Tibial nerve (tissue), 4 donors: ENCODE results near the gene FNTB. TPM values are rescaled to one million over a fixed set of nuclear protein-coding genes. Genes with fewer than 3 reads are reported as not detected.

Experiments
- DNase-seq, 2 donors: peaks; one replicate each; pipeline ENCODE4 v3.0.0-alpha.2; 2019; ENCODE audit warnings: low spot score in 2 of 2
- H3K27ac ChIP-seq, 4 donors: fragments of 200-600 bp; sonication (generic) in 3 of 4; one replicate each; pipeline ENCODE4 v1.5.1; 2017 to 2019; ENCODE audit warnings: mild to moderate bottlenecking in 1 of 4
- H3K27me3 ChIP-seq, 2 donors: fragments of 200-600 bp; sonication (generic) in 1 of 2; one replicate each; pipeline versions ENCODE4 v1.5.1 to v1.6.0; 2017 to 2019
- H3K36me3 ChIP-seq, 3 donors: fragments of 200-600 bp; sonication (generic); one replicate each; pipeline ENCODE4 v1.5.1; 2018 to 2019
- H3K4me1 ChIP-seq, 4 donors: fragments of 200-600 bp; sonication (generic) in 3 of 4; one replicate each; pipeline ENCODE4 v1.5.1; 2017 to 2019
- H3K4me3 ChIP-seq, 4 donors: fragments of 200-600 bp; sonication (generic) in 3 of 4; one replicate each; pipeline ENCODE4 v1.5.1; 2017 to 2019; ENCODE audit warnings: mild to moderate bottlenecking in 1 of 4, moderate library complexity in 1 of 4
- H3K9me3 ChIP-seq, 4 donors: fragments of 200-600 bp; sonication (generic) in 3 of 4; one replicate each; pipeline ENCODE4 v1.5.1; 2017 to 2019
- CTCF ChIP-seq, 5 experiments: fragments of 200-600 bp in 3 of 5; fragments of 450-650 bp in 2 of 5; sonication (generic) in 3 of 5; IDR thresholded peaks; one replicate each; pipeline ENCODE4 v1.5.1; 2016 to 2019; ENCODE audit warnings: antibody characterized with exemption in 5 of 5, mild to moderate bottlenecking in 3 of 5, moderate library complexity in 2 of 5
- EP300 ChIP-seq, 2 donors: sonication (generic); formaldehyde crosslinking; IDR thresholded peaks; one replicate each; pipeline ENCODE4 v1.6.1; 2017; ENCODE audit warnings: antibody characterized with exemption in 2 of 2, mild to moderate bottlenecking in 1 of 2
- POLR2A ChIP-seq, 2 donors: fragments of 450-650 bp; IDR thresholded peaks; one replicate each; pipeline ENCODE4 v1.6.1; 2017; ENCODE audit warnings: antibody characterized with exemption in 2 of 2, mild to moderate bottlenecking in 2 of 2, moderate library complexity in 2 of 2
- WGBS, 2 donors: methylation state at CpG; one replicate each; pipeline ENCODE4 v1.1.5; 2018; 5-methylcytosine and 5-hydroxymethylcytosine counted together
- small RNA-seq: library from RNA; depleted of rRNA; stranded (forward); fragments of <200 nt; gene quantifications from one replicate; pipeline ENCODE3, GENCODE V24; 2016
- total RNA-seq, 4 donors: library from RNA; depleted of rRNA; stranded (reverse); fragments of >200 nt; gene quantifications; one replicate each; pipeline ENCODE4 v1.1.0, GENCODE V29; 2016

The FNTB gene
- total RNA-seq, 4 donors from 2014 or later = 21.0 to 34.5 (median 31.0) TPM

- TF ChIP-seq CTCF (IDR thresholded peaks at IDR 0.05) (no peak), EP300 (IDR thresholded peaks at IDR 0.05) (no peak)
- no peak overlapping the region for H3K27ac ChIP-seq
- H3K4me3 ChIP-seq = no peak overlapping the region
- H3K36me3 ChIP-seq = no peaks in the 10 kb centered on the region
- no peaks in the 10 kb centered on the region for H3K27me3 ChIP-seq
- H3K9me3 ChIP-seq = no peaks in the 10 kb centered on the region
- peaks cover 0 to 7% (median 2%) of the 10 kb centered on the region in 4 donors for H3K4me1 ChIP-seq
- WGBS, 2 donors = 83 to 84% methylated on average over 1 of the region's 1 CpG
- DNase-seq = no peak
These were observed 120.5 kb downstream of the FNTB start for GRCh38 chr14:65107200-65107599.

- no peaks in the 10 kb centered on the region for H3K9me3 ChIP-seq
- no peaks in the 10 kb centered on the region for H3K4me1 ChIP-seq
- H3K4me3 ChIP-seq = no peak overlapping the region
- no peaks in the 10 kb centered on the region for H3K36me3 ChIP-seq
- no peaks in the 10 kb centered on the region for H3K27me3 ChIP-seq
- DNase-seq = no peak
- no peak overlapping the region for H3K27ac ChIP-seq
- TF ChIP-seq POLR2A (IDR thresholded peaks at IDR 0.05) (no peak), EP300 (IDR thresholded peaks at IDR 0.05) (no peak), CTCF (IDR thresholded peaks at IDR 0.05) (no peak)
- 86 to 88% methylated on average over 4 of the region's 4 CpGs for WGBS, 2 donors
These were observed 122.7 kb downstream of the FNTB start for GRCh38 chr14:65109357-65109756.

GRCh38 chr14:65110525-65110924 is 123.8 kb downstream of the FNTB start:
- Histone ChIP-seq H3K4me3 (no peak overlapping the region), H3K27ac (no peak overlapping the region), H3K36me3 (no peaks in the 10 kb centered on the region), H3K27me3 (no peaks in the 10 kb centered on the region), H3K4me1 (no peaks in the 10 kb centered on the region), H3K9me3 (no peaks in the 10 kb centered on the region)
- no peak for DNase-seq
- WGBS, 2 donors = 63 to 64% methylated on average over 5 of the region's 5 CpGs
- TF ChIP-seq CTCF (IDR thresholded peaks at IDR 0.05) (no peak), POLR2A (IDR thresholded peaks at IDR 0.05) (no peak), EP300 (IDR thresholded peaks at IDR 0.05) (no peak)

Small RNA genes within 50 kb of the gene (small RNA-seq; reads per million reads assigned to genes)
- not detected for gene MIR4706

Other genes starting within 250 kb of the FNTB start
- gene SPTB, start 107.0 kb upstream of the FNTB start, total RNA-seq = 10 to 100 TPM in 2 of 4 donors, 1 to 10 TPM in 2; 4.5 to 12.6 (median 9.2) TPM
- gene CHURC1, start 72.4 kb upstream of the FNTB start, total RNA-seq = 100 to 1,000 TPM in 1 of 4 donors, 10 to 100 TPM in 3; 75.0 to 131 (median 89.1) TPM
- gene GPX2, start 44.1 kb upstream of the FNTB start, total RNA-seq = not detected
- 1 to 10 TPM in 1 of 4 donors, under 1 TPM in 2, not detected in 1; 0.22 to 2.4 (median 0.42) TPM for gene RAB15, start 14.6 kb upstream of the FNTB start, total RNA-seq
- 10 to 100 TPM; 49.4 to 70.4 (median 55.6) TPM for gene MAX, start 115.6 kb downstream of the FNTB start, total RNA-seq